IMR-90 (cell line): ENCODE results near the gene FAM43B. TPM values are rescaled to one million over a fixed set of nuclear protein-coding genes. Genes with fewer than 3 reads are reported as not detected.

Experiments
- ATAC-seq: fragments of 200-7000 bp; cut with Tn5 transposase; 2 replicates; pipeline ENCODE4 v1.9.1; 2020; ENCODE audit warnings: low read depth, mild to moderate bottlenecking, moderate library complexity
- BruUV-seq: library from RNA; stranded (reverse); fragments of 400-500 nt; replicated peaks from 2 replicates; lab custom pipeline; 2021; lab: Mats Ljungman, UMichigan
- CTCF ChIA-PET: fragments of 300-600 bp; formaldehyde crosslinking; extraction: SDS; loops from one replicate; lab custom pipeline; 2021; ENCODE audit warnings: antibody characterized with exemption; lab: Yijun Ruan, JAX
- POLR2A ChIA-PET: fragments of 300-600 bp; sonication (Branson Sonifier 250); formaldehyde crosslinking; loops from one replicate; lab custom pipeline; 2022; ENCODE audit warnings: antibody characterized with exemption; ENCODE audit not compliant: unreplicated experiment; lab: Charles Lee
- DNase-seq: peaks from one replicate; pipeline ENCODE4 v3.0.0; 2013
- H2AFZ ChIP-seq: replicated peaks from 2 replicates; pipeline ENCODE3; 2013; ENCODE audit warnings: low read length, mild to moderate bottlenecking; ENCODE audit not compliant: poor library complexity
- H2AK5ac ChIP-seq: 2 replicates; pipeline ENCODE4 v1.6.1; 2013; ENCODE audit warnings: low read depth, low read length, inconsistent platforms
- H2AK9ac ChIP-seq: replicated peaks from 2 replicates; pipeline ENCODE3; 2013; ENCODE audit warnings: mild to moderate bottlenecking, low read depth, low read length, moderate library complexity; ENCODE audit not compliant: poor library complexity
- H2BK120ac ChIP-seq: 2 replicates; pipeline ENCODE4 v1.6.1; 2013; ENCODE audit warnings: low read depth, low read length, inconsistent platforms
- H2BK15ac ChIP-seq: 3 replicates; pipeline ENCODE4 v1.6.1; 2013; ENCODE audit warnings: low read depth, low read length, inconsistent platforms
- H2BK20ac ChIP-seq: 2 replicates; pipeline ENCODE4 v1.6.1; 2013; ENCODE audit warnings: low read depth, mild to moderate bottlenecking, inconsistent platforms, low read length, moderate library complexity
- H2BK5ac ChIP-seq: 2 replicates; pipeline ENCODE4 v1.6.1; 2013; ENCODE audit warnings: mild to moderate bottlenecking, low read depth, low read length, inconsistent platforms; ENCODE audit not compliant: poor library complexity, severe bottlenecking
- H3K14ac ChIP-seq: replicated peaks from 2 replicates; pipeline ENCODE4 v1.6.1; 2013; ENCODE audit warnings: low read depth, low read length, inconsistent platforms
- H3K18ac ChIP-seq: 2 replicates; pipeline ENCODE4 v1.6.1; 2013; ENCODE audit warnings: low read depth, low read length, control low read depth
- H3K23ac ChIP-seq: 2 replicates; pipeline ENCODE4 v1.6.1; 2013; ENCODE audit warnings: low read depth, low read length, inconsistent platforms
- H3K27ac ChIP-seq: 2 replicates; pipeline ENCODE4 v1.5.1; 2013; ENCODE audit warnings: mild to moderate bottlenecking, control low read depth, low read length; ENCODE audit not compliant: insufficient read depth
- H3K27me3 ChIP-seq: 2 replicates; pipeline ENCODE4 v1.6.1; 2013; ENCODE audit warnings: low read length; ENCODE audit not compliant: control insufficient read depth, insufficient read depth
- H3K36me3 ChIP-seq: 2 replicates; pipeline ENCODE4 v1.6.1; 2013; ENCODE audit warnings: low read length, mixed read lengths; ENCODE audit not compliant: control insufficient read depth, insufficient read depth
- H3K4ac ChIP-seq: 2 replicates; pipeline ENCODE4 v1.6.1; 2013; ENCODE audit warnings: low read depth, low read length, inconsistent platforms
- H3K4me1 ChIP-seq: 2 replicates; pipeline ENCODE4 v1.6.1; 2013; ENCODE audit warnings: low read length, mixed read lengths; ENCODE audit not compliant: control insufficient read depth, insufficient read depth
- H3K4me2 ChIP-seq: 2 replicates; pipeline ENCODE4 v1.6.1; 2013; ENCODE audit warnings: low read depth, mild to moderate bottlenecking, control low read depth, low read length, moderate library complexity
- H3K4me3 ChIP-seq: 2 replicates; pipeline ENCODE4 v1.5.1; 2013; ENCODE audit warnings: low read depth, mild to moderate bottlenecking, control low read depth, low read length, moderate library complexity; ENCODE audit not compliant: insufficient read depth
- H3K56ac ChIP-seq: 2 replicates; pipeline ENCODE4 v1.6.1; 2013; ENCODE audit warnings: low read length, inconsistent platforms; ENCODE audit not compliant: insufficient read depth; ENCODE audit errors: extremely low read depth
- H3K79me1 ChIP-seq, 2 experiments: 2 replicates each; pipeline ENCODE4 v1.6.1; 2013; ENCODE audit warnings: low read length in 2 of 2, inconsistent platforms in 1 of 2, low read depth in 1 of 2
- H3K9ac ChIP-seq: 2 replicates; pipeline ENCODE4 v1.6.1; 2013; ENCODE audit warnings: low read depth, low read length, control low read depth
- H3K9me1 ChIP-seq: 2 replicates; pipeline ENCODE4 v1.6.1; 2013; ENCODE audit warnings: low read length, inconsistent platforms; ENCODE audit not compliant: insufficient read depth
- H3K9me3 ChIP-seq: 2 replicates; pipeline ENCODE4 v1.6.1; 2013; ENCODE audit warnings: low read length; ENCODE audit not compliant: control insufficient read depth, insufficient read depth
- H4K20me1 ChIP-seq: 2 replicates; pipeline ENCODE4 v1.6.1; 2013; ENCODE audit warnings: low read length, inconsistent platforms; ENCODE audit not compliant: insufficient read depth
- H4K5ac ChIP-seq: 2 replicates; pipeline ENCODE4 v1.6.1; 2013; ENCODE audit warnings: mild to moderate bottlenecking, low read depth, low read length, control low read depth
- H4K8ac ChIP-seq, 2 experiments: 2 replicates each; pipeline ENCODE4 v1.6.1; 2013; ENCODE audit warnings: low read depth in 2 of 2, low read length in 2 of 2, control low read depth in 1 of 2, inconsistent platforms in 1 of 2
- H4K91ac ChIP-seq: 2 replicates; pipeline ENCODE4 v1.6.1; 2013; ENCODE audit warnings: low read depth, low read length, inconsistent platforms; ENCODE audit not compliant: insufficient read depth
- CTCF ChIP-seq: conservative IDR thresholded peaks from 2 replicates; pipeline ENCODE4 v1.5.1; 2012; ENCODE audit warnings: mild to moderate bottlenecking, low read depth, low read length, improper control_type of control experiment
- ELK1 ChIP-seq: fragments of 150-350 bp; IDR thresholded peaks from 2 replicates; pipeline ENCODE4 v1.6.1; 2016; ENCODE audit warnings: low read depth, mild to moderate bottlenecking, low read length, moderate library complexity, borderline replicate concordance
- MAZ ChIP-seq: IDR thresholded peaks from 2 replicates; pipeline ENCODE4 v1.6.1; 2012; ENCODE audit warnings: low read depth, mild to moderate bottlenecking, low read length, improper control_type of control experiment, moderate library complexity, borderline replicate concordance
- MXI1 ChIP-seq: IDR thresholded peaks from 2 replicates; pipeline ENCODE4 v1.6.1; 2012; ENCODE audit warnings: low read depth, mild to moderate bottlenecking, low read length, moderate library complexity, borderline replicate concordance
- POLR2A ChIP-seq: IDR thresholded peaks from 2 replicates; pipeline ENCODE4 v1.6.1; 2012; ENCODE audit warnings: mild to moderate bottlenecking, low read depth, low read length
- RCOR1 ChIP-seq: IDR thresholded peaks from 2 replicates; pipeline ENCODE4 v1.6.1; 2012; ENCODE audit warnings: mild to moderate bottlenecking, low read length, improper control_type of control experiment; ENCODE audit not compliant: insufficient replicate concordance
- WGBS, 2 experiments: methylation state at CpG; one replicate each; pipeline versions ENCODE4 v1.1.5 to v1.1.7; 2013; ENCODE audit warnings: missing lambda C conversion rate in 2 of 2; ENCODE audit not compliant: insufficient read length in 1 of 2; ENCODE audit errors: extremely low coverage in 2 of 2; 5-methylcytosine and 5-hydroxymethylcytosine counted together
- dilution Hi-C: fragments of 300-500 bp; cut with HindIII; formaldehyde crosslinking; loops from one replicate; pipeline ENCODE4 v1.14.3; 2018; ENCODE audit warnings: low sequenced_read_pairs; ENCODE audit not compliant: unreplicated experiment
- in situ Hi-C: fragments of 300-500 bp; cut with MboI; formaldehyde crosslinking; loops from 3 replicates; pipeline ENCODE4 v1.14.3; 2019; ENCODE audit warnings: low sequenced_read_pairs, inconsistent platforms, mixed read lengths
- intact Hi-C: fragments of 100-400 bp; cut with micrococcal nuclease; formaldehyde crosslinking; loops from 2 replicates; pipeline ENCODE4 v1.10.0; 2022
- polyA plus RNA-seq, 3 experiments: library from polyadenylated mRNA; depleted of rRNA; stranded (reverse); fragments of >200 nt; gene quantifications; 2 replicates each; pipeline ENCODE4 v1.2.3, GENCODE V29; 2012; ENCODE audit warnings: low replicate concordance in 1 of 3
- total RNA-seq: library from RNA; depleted of rRNA; stranded (reverse); fragments of >200 nt; gene quantifications from 2 replicates; pipeline ENCODE4 v1.2.3, GENCODE V29; 2012

FAM43B gene
- total and polyA plus RNA-seq, 2 of the 4 experiments (the other 2 are of a cell fraction): 0.05 TPM; not detected in 1

- in situ Hi-C loops (no loop called here), dilution Hi-C loops (no loop called here), intact Hi-C loops (no loop called here)
- H3K27me3 ChIP-seq: peaks cover 6% of the 10 kb centered on the region
- peak within 1 kb of the TSS; percentile 84 for H3K4ac ChIP-seq
- peak within 1 kb of the TSS; percentile 91 for H3K27ac ChIP-seq
- peak within 1 kb of the TSS; percentile 5; the same call in 1 of the 2 replicates for H2BK120ac ChIP-seq
- ATAC-seq: peak; percentile 95
- peak within 1 kb of the TSS; percentile 52; the same call in 1 of the 2 replicates for H3K23ac ChIP-seq
- no peak within 1 kb of the TSS; the same call in 2 of the 3 replicates for H2BK15ac ChIP-seq
- peak within 1 kb of the TSS; percentile 88 for H3K4me3 ChIP-seq
- H3K14ac ChIP-seq: peak within 1 kb of the TSS; percentile 91
- peak within 1 kb of the TSS; percentile 66; the same call in 1 of the 2 replicates for H3K56ac ChIP-seq
- peak within 1 kb of the TSS; percentile 99 to 100 for H4K8ac ChIP-seq
- no peak for TF ChIP-seq CTCF
- peak; percentile 72 for TF ChIP-seq POLR2A
- TF ChIP-seq MXI1: peak; percentile 48; the same call in 1 of the 2 replicates
- 0 out of 2 replicates have a peak, but pooled peaks have one; percentile 47 for TF ChIP-seq ELK1
- no peak for TF ChIP-seq RCOR1
- peak; percentile 70; the same call in 1 of the 2 replicates for TF ChIP-seq MAZ
- ChIA-PET CTCF (no interaction called here), POLR2A (no interaction called here)
- DNase-seq: peak; percentile 92
- peak within 1 kb of the TSS; percentile 99 for H3K4me2 ChIP-seq
- H3K4me1 ChIP-seq: peaks cover 3% of the 10 kb centered on the region
- H3K9me1 ChIP-seq: no peaks in the 10 kb centered on the region
- no peak within 1 kb of the TSS for H2BK20ac ChIP-seq
- peak within 1 kb of the TSS; percentile 86 for H3K9ac ChIP-seq
- peak within 1 kb of the TSS; percentile 95 for H4K5ac ChIP-seq
- peak within 1 kb of the TSS; percentile 37 for H3K18ac ChIP-seq
- H4K91ac ChIP-seq: peak within 1 kb of the TSS; percentile 88
- no peaks in the 10 kb centered on the region for H3K9me3 ChIP-seq
- no peaks in the 10 kb centered on the region; the same call in 1 of the 2 replicates for H4K20me1 ChIP-seq
- peak within 1 kb of the TSS; percentile 97 for H2AFZ ChIP-seq
- BruUV-seq: TSS peak; percentile 39
- peak within 1 kb of the TSS; percentile 94 for H2AK9ac ChIP-seq
- WGBS, 2 experiments: 0% methylated on average over 6 of the region's 58 CpGs; no CpG with 5 or more reads in 1 of the 2 experiments
- peak within 1 kb of the TSS; percentile 76 for H2AK5ac ChIP-seq
- H2BK5ac ChIP-seq: peak within 1 kb of the TSS; percentile 78
- H3K36me3 ChIP-seq: peaks cover 4% of the 10 kb centered on the region; the same call in 1 of the 2 replicates
- peaks cover 28 to 47% of the 10 kb centered on the region in 2 experiments for H3K79me1 ChIP-seq
Measured at GRCh38 chr1:20507564-20508410, 44.6 kb upstream of the FAM43B start, which contains the start of gene MUL1. MUL1 (minus strand) TSS chr1:20508151; CDS start chr1:20508024, 127 bp downstream.
